ENCODE measurements around the gene PRRG3. TPM values are rescaled to one million over a fixed set of nuclear protein-coding genes. Genes with fewer than 3 reads are reported as not detected.
A peak's percentile ranks its signal among the peaks of the same experiment; 100 is the strongest.

PRRG3 gene
- total and polyA plus RNA-seq, 2 of the 4 experiments (the other 2 are of a cell fraction), result not detected

DNA sequence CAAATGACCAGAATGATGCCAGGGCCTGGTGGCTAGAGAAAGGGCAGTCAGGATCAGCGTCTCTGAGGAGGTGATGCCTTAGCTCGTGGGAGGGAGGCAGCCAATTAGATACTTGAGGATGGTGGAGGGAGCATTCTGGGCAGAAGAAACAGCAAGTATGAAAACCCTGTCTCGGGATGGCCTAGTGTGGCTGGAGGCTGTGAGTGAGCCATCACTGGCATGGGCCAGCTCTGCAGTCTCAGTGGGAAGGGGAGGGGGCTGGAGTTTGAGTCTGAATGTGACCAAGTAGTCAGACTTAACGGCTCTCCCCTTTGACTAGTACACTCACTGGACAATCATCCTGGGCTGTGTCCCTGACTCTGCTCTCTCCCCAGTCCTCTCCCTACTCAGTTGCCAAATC, 46.3 kb downstream of the PRRG3 start:
- no peaks in the 10 kb centered on the region for H4K20me1 ChIP-seq (ENCODE audit: insufficient read depth, low read length)
- no peak overlapping the region for H2BK120ac ChIP-seq (ENCODE audit: low read depth, low read length)
- H3K4ac ChIP-seq (ENCODE audit: low read depth, low read length), result no peak overlapping the region
- H3K36me3 ChIP-seq (ENCODE audit: control insufficient read depth, insufficient read depth, low read length), result no peaks in the 10 kb centered on the region
- no peak overlapping the region for H4K8ac ChIP-seq (ENCODE audit: low read depth in 2 of 2, low read length in 2 of 2)
- POLR2A ChIA-PET (ENCODE audit: unreplicated experiment), result no interaction called here
- no peak overlapping the region for H4K5ac ChIP-seq (ENCODE audit: low read depth, low read length)
- no peak overlapping the region for H2AK5ac ChIP-seq (ENCODE audit: low read depth, low read length)
- no peak overlapping the region for H4K91ac ChIP-seq (ENCODE audit: insufficient read depth, low read depth, low read length)
- CTCF ChIA-PET, result no interaction called here
- no peak overlapping the region for H2BK5ac ChIP-seq (ENCODE audit: low read depth, low read length, poor library complexity, severe bottlenecking)
- H3K27ac ChIP-seq (ENCODE audit: insufficient read depth, low read length), result no peak overlapping the region
- in situ Hi-C loops (cut with MboI; ENCODE audit: low sequenced_read_pairs), result no loop called here
- H3K23ac ChIP-seq (ENCODE audit: low read depth, low read length), result no peak overlapping the region
- no peak overlapping the region for H3K4me2 ChIP-seq (ENCODE audit: low read depth, low read length)
- dilution Hi-C loops (cut with HindIII; ENCODE audit: low sequenced_read_pairs, unreplicated experiment), result no loop called here
- peaks cover 11% of the 10 kb centered on the region; the same call in 1 of the 2 replicates for H3K9me3 ChIP-seq (ENCODE audit: control insufficient read depth, insufficient read depth, low read length)
- no peak for DNase-seq
- no TSS peak for BruUV-seq (replicated peaks)
- TF ChIP-seq MAZ (IDR thresholded peaks at IDR 0.05; ENCODE audit: borderline replicate concordance, low read depth, low read length), result no peak
- TF ChIP-seq CHD1 (IDR thresholded peaks at IDR 0.05; ENCODE audit: low read depth, low read length), result no peak
- TF ChIP-seq POLR2A (IDR thresholded peaks at IDR 0.05; ENCODE audit: low read depth, low read length), result no peak
- TF ChIP-seq CEBPB (IDR thresholded peaks at IDR 0.05; ENCODE audit: low read depth, low read length), result no peak
- no peak for TF ChIP-seq BHLHE40 (IDR thresholded peaks at IDR 0.05; ENCODE audit: low read depth, low read length)
- TF ChIP-seq NFE2L2 (IDR thresholded peaks at IDR 0.05; ENCODE audit: low read depth, low read length), result no peak
- TF ChIP-seq, protein P1, sequence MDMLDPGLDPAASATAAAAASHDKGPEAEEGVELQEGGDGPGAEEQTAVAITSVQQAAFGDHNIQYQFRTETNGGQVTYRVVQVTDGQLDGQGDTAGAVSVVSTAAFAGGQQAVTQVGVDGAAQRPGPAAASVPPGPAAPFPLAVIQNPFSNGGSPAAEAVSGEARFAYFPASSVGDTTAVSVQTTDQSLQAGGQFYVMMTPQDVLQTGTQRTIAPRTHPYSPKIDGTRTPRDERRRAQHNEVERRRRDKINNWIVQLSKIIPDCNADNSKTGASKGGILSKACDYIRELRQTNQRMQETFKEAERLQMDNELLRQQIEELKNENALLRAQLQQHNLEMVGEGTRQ (IDR thresholded peaks at IDR 0.05; ENCODE audit: low read depth, low read length), result no peak
- no peak for TF ChIP-seq MAFK (IDR thresholded peaks at IDR 0.05; ENCODE audit: low read depth, low read length)
- no peak for TF ChIP-seq CTCF (conservative IDR thresholded peaks at IDR 0.05; ENCODE audit: low read depth, low read length)
- no peak for TF ChIP-seq RCOR1 (IDR thresholded peaks at IDR 0.05; ENCODE audit: insufficient replicate concordance, low read length)
- TF ChIP-seq, protein P2, sequence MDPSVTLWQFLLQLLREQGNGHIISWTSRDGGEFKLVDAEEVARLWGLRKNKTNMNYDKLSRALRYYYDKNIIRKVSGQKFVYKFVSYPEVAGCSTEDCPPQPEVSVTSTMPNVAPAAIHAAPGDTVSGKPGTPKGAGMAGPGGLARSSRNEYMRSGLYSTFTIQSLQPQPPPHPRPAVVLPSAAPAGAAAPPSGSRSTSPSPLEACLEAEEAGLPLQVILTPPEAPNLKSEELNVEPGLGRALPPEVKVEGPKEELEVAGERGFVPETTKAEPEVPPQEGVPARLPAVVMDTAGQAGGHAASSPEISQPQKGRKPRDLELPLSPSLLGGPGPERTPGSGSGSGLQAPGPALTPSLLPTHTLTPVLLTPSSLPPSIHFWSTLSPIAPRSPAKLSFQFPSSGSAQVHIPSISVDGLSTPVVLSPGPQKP (IDR thresholded peaks at IDR 0.05; ENCODE audit: borderline replicate concordance, low read depth, low read length), result no peak
- TF ChIP-seq SMC3 (IDR thresholded peaks at IDR 0.05; ENCODE audit: low read depth, low read length), result no peak
- no peak for TF ChIP-seq MXI1 (IDR thresholded peaks at IDR 0.05; ENCODE audit: borderline replicate concordance, low read depth, low read length)
- no peak for TF ChIP-seq FOS (IDR thresholded peaks at IDR 0.05; ENCODE audit: low read depth, low read length)
- TF ChIP-seq RAD21 (IDR thresholded peaks at IDR 0.05; ENCODE audit: low read length), result no peak
- no peak overlapping the region for H3K14ac ChIP-seq (replicated peaks; ENCODE audit: low read depth, low read length)
- no peak overlapping the region for H2BK15ac ChIP-seq (ENCODE audit: low read depth, low read length)
- H3K4me1 ChIP-seq (ENCODE audit: control insufficient read depth, insufficient read depth, low read length), result no peaks in the 10 kb centered on the region
- H3K27me3 ChIP-seq (ENCODE audit: control insufficient read depth, insufficient read depth, low read length), result no peaks in the 10 kb centered on the region
- 31% methylated on average over 2 of the region's 4 CpGs; no CpG with 5 or more reads in 1 of the 2 experiments for WGBS, 2 experiments (ENCODE audit: extremely low coverage in 2 of 2, insufficient read length in 1 of 2)
- no peak overlapping the region for H3K9ac ChIP-seq (ENCODE audit: low read depth, low read length)
- intact Hi-C loops (cut with micrococcal nuclease), result no loop called here
- peak overlapping the region; percentile 19 for H2AFZ ChIP-seq (replicated peaks; ENCODE audit: low read length, poor library complexity)
- no peaks in the 10 kb centered on the region for H3K79me1 ChIP-seq (ENCODE audit: low read depth in 1 of 2, low read length in 2 of 2)
- no peaks in the 10 kb centered on the region for H3K9me1 ChIP-seq (ENCODE audit: insufficient read depth, low read length)
- no peak overlapping the region for H2BK20ac ChIP-seq (ENCODE audit: low read depth, low read length)
- H3K56ac ChIP-seq (ENCODE audit: extremely low read depth, insufficient read depth, low read length), result no peak overlapping the region
- H2AK9ac ChIP-seq (replicated peaks; ENCODE audit: low read depth, low read length, poor library complexity), result no peak overlapping the region
- ATAC-seq (ENCODE audit: low read depth), result no peak
- H3K4me3 ChIP-seq (ENCODE audit: insufficient read depth, low read depth, low read length), result no peak overlapping the region
- H3K18ac ChIP-seq (ENCODE audit: low read depth, low read length), result no peak overlapping the region
